Left lung (tissue), 10 donors: Measurements from ENCODE around the gene MAP2K6. TPM values are rescaled to one million over a fixed set of nuclear protein-coding genes. Genes with fewer than 3 reads are reported as not detected.

Experiments
- ATAC-seq: fragments of 200-7000 bp; cut with Tn5 transposase; one replicate; pipeline ENCODE4 v1.9.1; 2020; ENCODE audit warnings: moderate library complexity
- DNase-seq, 4 donors: peaks; one replicate each; pipeline ENCODE4 v3.0.0-alpha.2; 2013 to 2020
- H3K27ac ChIP-seq, 2 donors: fragments of 200-600 bp; sonication (generic) in 1 of 2; one replicate each; pipeline versions ENCODE4 v1.5.0 to v1.8.0; 2020 to 2021
- H3K27me3 ChIP-seq, 2 donors: fragments of 200-600 bp; sonication (generic) in 1 of 2; one replicate each; pipeline versions ENCODE4 v1.5.0 to v1.8.0; 2020 to 2021
- H3K36me3 ChIP-seq, 2 donors: fragments of 200-600 bp; sonication (generic) in 1 of 2; one replicate each; pipeline versions ENCODE4 v1.5.0 to v1.8.0; 2020 to 2021
- H3K4me1 ChIP-seq, 2 donors: fragments of 200-600 bp; one replicate each; pipeline ENCODE4 v1.8.0; 2021
- H3K4me3 ChIP-seq, 2 donors: fragments of 200-600 bp; sonication (generic) in 1 of 2; one replicate each; pipeline versions ENCODE4 v1.5.0 to v1.8.0; 2020 to 2021; ENCODE audit warnings: mild to moderate bottlenecking in 1 of 2
- H3K9me3 ChIP-seq, 2 donors: fragments of 200-600 bp; sonication (generic) in 1 of 2; one replicate each; pipeline versions ENCODE4 v1.5.0 to v1.8.0; 2020 to 2021
- CTCF ChIP-seq, 2 donors: fragments of 200-600 bp; sonication (generic) in 1 of 2; IDR thresholded peaks; one replicate each; pipeline versions ENCODE4 v1.5.0 to v1.8.0; 2021; ENCODE audit warnings: antibody characterized with exemption in 2 of 2
- intact Hi-C, 2 donors: fragments of 100-400 bp; cut with DNase I; formaldehyde crosslinking; loops; one replicate each; pipeline versions ENCODE4 v1.11.2 to v1.14.2; 2022
- polyA plus RNA-seq, 6 donors: library from polyadenylated mRNA; unstranded; fragments of 120-200 nt; gene quantifications; one replicate each; pipeline ENCODE4 v1.2.1, GENCODE V29; 2013; ENCODE audit not compliant: insufficient read length in 6 of 6
- total RNA-seq, 2 donors: library from RNA; stranded (reverse); fragmentation: NEBNext Ultra II Directional; extraction: Animal tissue kit (Norgen Biotek cat#: 25700); gene quantifications; one replicate each; pipeline ENCODE4 v1.2.1, GENCODE V29; 2021
- donor health status: DM: no; HTN: yes; CAD: no.
- donor health status: DM: no; HTN: no; CAD: no.

MAP2K6 gene
- total and polyA plus RNA-seq, 8 donors = 7.2 to 27.1 (median 21.1) TPM

GRCh38 chr17:69528035-69528434 is 113.5 kb downstream of the MAP2K6 start:
- no peak for TF ChIP-seq CTCF (IDR thresholded peaks at IDR 0.05)
- H3K9me3 ChIP-seq = no peaks in the 10 kb centered on the region
- intact Hi-C loops = loop anchor here in 1 of 2 donors (10.0 kb wide), 1 partner anchor 193 kb away; no protein-coding TSS in a partner anchor
- no peak overlapping the region for H3K4me3 ChIP-seq
- ATAC-seq = no peak
- H3K36me3 ChIP-seq = peaks cover 0 to 78% of the 10 kb centered on the region in 2 donors
- H3K27me3 ChIP-seq = no peaks in the 10 kb centered on the region
- no peaks in the 10 kb centered on the region for H3K4me1 ChIP-seq
- H3K27ac ChIP-seq = no peak overlapping the region
- no peak for DNase-seq

GRCh38 chr17:69533481-69534234 is 119.2 kb downstream of the MAP2K6 start:
- no peak for TF ChIP-seq CTCF (IDR thresholded peaks at IDR 0.05)
- DNase-seq (no peak), ATAC-seq (no peak)
- Histone ChIP-seq H3K36me3 (peaks cover 0 to 80% of the 10 kb centered on the region in 2 donors), H3K4me3 (no peak overlapping the region), H3K27ac (no peak overlapping the region), H3K27me3 (no peaks in the 10 kb centered on the region), H3K9me3 (no peaks in the 10 kb centered on the region), H3K4me1 (no peaks in the 10 kb centered on the region)
- intact Hi-C loops = no loop called here

GRCh38 chr17:69534235-69534621 is 119.7 kb downstream of the MAP2K6 start:
- Histone ChIP-seq H3K9me3 (no peaks in the 10 kb centered on the region), H3K36me3 (peaks cover 0 to 82% of the 10 kb centered on the region in 2 donors), H3K4me1 (no peaks in the 10 kb centered on the region), H3K27ac (no peak overlapping the region), H3K4me3 (no peak overlapping the region), H3K27me3 (no peaks in the 10 kb centered on the region)
- DNase-seq (no peak), ATAC-seq (no peak)
- TF ChIP-seq CTCF (IDR thresholded peaks at IDR 0.05) = no peak
- intact Hi-C loops = no loop called here

- Histone ChIP-seq H3K27me3 (no peaks in the 10 kb centered on the region), H3K4me3 (no peak overlapping the region), H3K4me1 (no peaks in the 10 kb centered on the region), H3K36me3 (peaks cover 0 to 78% of the 10 kb centered on the region in 2 donors), H3K27ac (no peak overlapping the region), H3K9me3 (no peaks in the 10 kb centered on the region)
- intact Hi-C loops = no loop called here
- TF ChIP-seq CTCF (IDR thresholded peaks at IDR 0.05) = no peak
- DNase-seq = no peak
- no peak for ATAC-seq
These were observed 120.6 kb downstream of the MAP2K6 start for GRCh38 chr17:69535016-69535570.

- no peak overlapping the region for H3K27ac ChIP-seq
- H3K4me3 ChIP-seq = no peak overlapping the region
- no peaks in the 10 kb centered on the region for H3K4me1 ChIP-seq
- H3K9me3 ChIP-seq = no peaks in the 10 kb centered on the region
- peaks cover 0 to 75% of the 10 kb centered on the region in 2 donors for H3K36me3 ChIP-seq
- intact Hi-C loops = no loop called here
- ATAC-seq = no peak
- TF ChIP-seq CTCF (IDR thresholded peaks at IDR 0.05) = no peak
- no peaks in the 10 kb centered on the region for H3K27me3 ChIP-seq
- DNase-seq = no peak
These were observed 124.3 kb downstream of the MAP2K6 start for GRCh38 chr17:69538795-69539194.
